HK-2 (cell line): ENCODE measurements around the gene GREM1.

ENCODE experiments used
- DNase-seq: peaks from one replicate; pipeline ENCODE4 v3.0.0-alpha.2; 2018; ENCODE audit not compliant: unreplicated experiment

The GREM1 gene

DNA sequence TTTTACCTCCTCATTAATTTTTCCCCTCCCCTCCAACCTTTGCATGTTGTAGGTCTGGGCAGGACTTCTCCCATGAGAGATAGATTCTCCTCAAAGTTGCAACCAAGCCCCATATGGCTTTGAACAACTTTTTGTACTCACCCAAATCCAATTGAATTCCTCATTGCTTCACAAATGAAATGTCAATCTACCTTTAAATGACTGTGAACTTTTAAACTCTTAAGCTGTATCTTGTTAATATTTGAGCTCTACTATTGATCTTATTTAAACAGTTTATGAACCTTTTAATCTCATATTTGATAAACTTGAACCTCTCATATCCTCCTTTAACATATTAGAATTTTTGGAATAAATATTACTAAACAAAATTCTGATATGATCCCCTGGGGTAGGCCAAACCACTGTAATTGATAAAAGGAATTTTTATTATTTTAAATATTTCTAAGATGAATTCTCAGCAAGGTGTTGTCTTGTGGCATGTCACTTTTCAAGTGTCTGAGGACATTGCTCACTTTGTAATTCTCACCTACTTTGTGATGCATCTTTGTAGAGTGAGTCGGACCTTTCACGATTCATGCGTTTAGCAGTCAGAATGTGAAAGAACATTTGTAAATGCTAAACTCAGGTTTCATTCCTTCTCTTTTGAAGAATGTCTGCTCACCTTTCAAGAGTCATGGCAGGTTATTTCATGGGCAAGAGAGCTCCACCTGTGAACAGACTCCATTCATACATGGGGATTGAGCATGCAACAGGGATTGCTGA, 23.4 kb upstream of the GREM1 start:
- DNase-seq, result no peak

DNA sequence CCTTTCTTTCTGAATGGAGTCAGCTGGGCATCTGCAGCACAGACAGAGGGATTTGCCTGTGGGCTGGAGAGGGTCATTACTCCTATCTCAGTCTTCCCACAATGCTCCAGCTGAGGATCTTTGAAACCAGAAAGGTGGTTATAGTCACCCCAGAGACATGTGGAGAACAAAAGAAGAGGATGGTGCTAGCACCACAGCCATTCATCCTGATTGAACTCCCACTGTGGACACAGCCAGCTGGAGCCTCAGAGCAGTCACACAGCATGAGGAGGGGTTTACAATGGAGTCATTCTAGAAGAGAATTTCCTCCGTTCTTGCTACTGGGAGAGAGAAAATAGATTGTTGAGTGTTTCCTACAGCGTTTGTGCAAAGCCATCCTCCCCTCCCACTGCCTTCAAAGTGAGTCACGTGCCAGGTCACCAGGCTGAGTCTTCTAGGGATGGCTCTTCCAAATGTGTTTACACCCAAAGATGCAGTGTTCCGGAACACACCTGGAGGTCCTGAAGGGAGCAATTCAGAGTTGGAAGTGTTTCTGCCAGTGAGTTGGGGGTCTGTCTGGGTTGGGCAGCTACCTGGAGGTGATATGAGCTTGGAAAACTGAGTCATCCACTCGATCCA, 18.9 kb upstream of the GREM1 start:
- DNase-seq, result no peak

DNA sequence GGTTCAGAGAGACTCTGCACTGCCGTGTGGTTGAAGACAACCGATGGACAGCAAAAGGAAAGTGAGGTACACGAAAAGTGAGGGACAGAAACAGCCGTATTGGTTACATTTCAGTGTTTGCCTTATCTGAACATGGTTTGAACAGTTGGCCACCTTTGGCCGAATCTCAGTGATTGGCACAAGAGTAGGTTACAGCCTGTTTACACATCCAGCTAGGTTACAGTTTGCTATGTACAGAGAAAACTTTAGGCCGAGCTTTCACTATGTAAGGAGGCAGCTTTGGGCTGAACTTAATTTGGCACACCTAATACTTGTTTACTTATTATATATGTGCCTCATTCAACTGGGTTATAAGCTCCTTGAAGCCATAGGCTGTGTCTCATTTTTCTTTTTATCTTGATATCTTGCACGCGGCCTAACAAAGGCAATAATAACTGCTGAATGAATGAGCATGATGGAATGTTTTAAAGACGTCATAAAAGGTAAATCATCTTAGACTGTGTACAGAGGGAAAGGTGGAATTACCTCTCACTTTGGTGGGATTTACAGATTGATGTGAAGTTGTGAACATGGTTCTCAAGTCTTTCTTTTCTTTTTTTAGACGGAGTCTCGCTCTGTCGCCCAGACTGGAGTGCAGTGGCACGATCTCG, 17.2 kb upstream of the GREM1 start:
- no peak for DNase-seq

DNA sequence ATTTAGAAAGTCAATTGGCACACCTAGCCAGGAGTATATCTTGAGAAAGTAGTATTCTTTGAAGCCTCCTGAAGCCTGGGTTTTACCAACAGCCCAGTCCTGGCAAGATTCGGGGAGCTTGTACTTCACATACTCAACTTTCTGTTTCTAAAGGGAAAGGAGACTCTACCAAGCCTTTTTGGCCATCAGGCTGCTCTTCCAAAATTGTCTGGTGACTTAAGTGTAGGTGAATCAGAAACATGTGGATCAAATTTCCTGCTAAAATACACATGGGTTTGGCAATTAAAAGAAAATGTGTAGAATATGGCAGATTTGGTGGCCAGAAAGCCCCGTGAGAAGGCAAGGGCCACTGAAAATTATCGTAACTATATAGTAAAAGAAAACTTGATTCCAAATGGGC, 15.9 kb upstream of the GREM1 start:
- no peak for DNase-seq

DNA sequence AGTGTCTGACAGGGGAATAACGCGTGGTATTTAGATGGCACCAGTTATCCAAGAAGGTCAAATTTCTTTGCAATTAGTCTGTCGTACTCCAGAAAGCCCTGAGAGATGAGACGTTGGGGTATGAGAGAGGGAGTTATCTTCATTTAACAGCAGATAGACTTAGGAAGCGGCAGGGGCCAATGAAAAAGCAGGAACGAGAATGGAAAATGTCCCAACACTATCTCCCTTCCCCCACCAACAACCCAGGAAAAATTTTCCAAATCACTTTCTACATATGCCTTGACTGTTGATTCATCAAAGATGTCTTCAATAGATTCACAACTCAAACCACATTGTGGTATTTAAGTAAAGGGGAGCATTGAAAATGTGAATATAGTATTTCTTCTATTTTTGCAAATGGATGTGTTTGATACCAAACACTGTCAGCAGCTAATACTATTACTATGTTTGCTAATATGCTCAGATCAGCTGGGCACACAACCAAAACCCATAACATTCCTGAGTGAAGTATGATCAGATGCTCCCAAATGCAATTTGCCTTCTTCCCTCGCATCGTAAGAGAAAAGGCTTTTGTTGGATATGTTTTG, 13.3 kb upstream of the GREM1 start:
- no peak for DNase-seq

DNA sequence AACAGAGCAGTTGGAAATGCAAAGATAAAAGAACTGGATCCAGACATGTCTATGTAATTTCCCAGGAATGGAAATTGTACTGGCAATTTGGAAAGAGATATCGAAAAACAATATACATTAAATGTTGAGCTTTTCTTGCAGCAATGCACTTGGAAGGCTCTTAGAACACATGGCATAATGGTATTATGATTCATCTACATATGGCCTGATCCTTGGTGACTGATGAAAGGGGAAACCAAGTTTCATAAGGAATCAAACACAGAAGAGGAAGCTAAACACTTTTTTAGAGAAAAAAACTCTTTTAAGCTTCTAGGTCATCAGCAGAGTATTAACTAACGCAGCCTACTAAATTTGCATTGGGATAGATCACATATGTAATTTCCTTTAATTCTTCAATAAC, 12.4 kb upstream of the GREM1 start:
- no peak for DNase-seq

DNA sequence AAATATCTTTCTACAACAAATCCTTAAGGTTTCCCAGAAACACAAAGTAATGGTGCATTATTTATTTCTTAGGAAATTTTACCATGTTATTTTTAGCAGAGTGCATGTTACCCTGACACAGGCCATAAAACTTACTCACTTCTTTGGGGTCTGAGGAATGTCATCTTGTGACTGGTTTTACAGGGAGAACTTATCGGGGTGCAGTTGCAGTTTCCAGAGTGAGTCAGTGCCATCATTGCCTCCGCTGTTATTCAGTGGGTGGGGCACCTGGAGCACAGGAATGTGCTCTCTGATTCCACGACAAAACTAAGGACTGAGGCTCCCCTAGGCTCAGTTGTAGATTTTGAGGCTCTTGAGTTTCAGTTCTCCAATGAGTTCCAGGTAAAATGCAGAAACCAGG, 11.1 kb upstream of the GREM1 start:
- DNase-seq, result no peak

DNA sequence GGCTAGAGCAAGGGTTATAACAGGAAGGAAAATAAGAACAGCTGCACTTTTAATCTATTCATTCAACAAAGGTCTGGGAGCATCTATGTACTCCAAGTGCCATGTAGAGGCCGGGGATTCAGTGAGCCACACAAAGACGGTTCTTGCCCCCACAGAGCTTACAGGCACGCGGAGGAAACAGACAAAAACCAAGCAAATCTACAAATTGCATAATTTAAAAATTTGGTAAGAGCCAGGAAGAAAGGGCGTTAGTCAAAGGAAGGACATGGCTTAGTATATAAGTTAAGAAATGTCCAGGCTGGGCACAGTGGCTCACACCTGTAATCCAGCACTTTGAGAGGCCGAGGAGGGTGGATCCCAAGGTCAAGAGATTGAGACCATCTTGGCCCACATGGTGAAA, 10.4 kb upstream of the GREM1 start:
- DNase-seq, result no peak

DNA sequence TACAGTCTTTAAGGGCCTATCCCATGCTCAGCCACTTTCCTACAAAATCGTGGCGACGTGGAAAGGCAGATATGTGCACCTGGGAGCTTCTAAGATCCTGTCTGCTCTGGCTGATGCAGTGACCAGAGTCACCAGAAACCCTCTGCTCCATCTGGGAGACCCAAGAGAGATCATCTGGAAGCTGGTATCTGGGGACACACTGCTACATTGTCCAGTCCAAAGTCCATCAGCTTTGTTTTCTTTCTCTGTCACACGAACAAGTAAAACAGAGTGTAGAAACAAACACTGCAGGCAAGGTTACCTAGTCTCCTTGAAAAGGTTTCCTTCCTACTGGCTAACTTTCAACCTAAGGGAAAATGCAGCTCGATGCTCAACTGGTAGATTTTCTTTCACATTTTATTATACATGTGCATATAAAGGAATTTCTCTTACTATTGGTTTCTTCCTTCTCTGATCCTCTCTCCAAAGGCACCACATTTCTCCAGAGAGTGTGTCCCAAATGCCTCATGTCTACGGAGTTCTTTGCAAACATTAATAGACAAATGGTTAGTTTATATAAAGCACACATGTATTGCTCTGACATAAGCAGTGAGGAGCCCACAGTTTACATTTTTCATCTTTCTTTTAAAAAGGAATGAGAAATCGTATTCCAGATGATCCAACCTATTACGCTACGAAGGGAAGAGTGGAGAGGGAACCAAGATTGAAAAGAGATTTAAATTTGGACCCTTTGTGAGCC, 8.3 kb upstream of the GREM1 start:
- DNase-seq, result no peak

DNA sequence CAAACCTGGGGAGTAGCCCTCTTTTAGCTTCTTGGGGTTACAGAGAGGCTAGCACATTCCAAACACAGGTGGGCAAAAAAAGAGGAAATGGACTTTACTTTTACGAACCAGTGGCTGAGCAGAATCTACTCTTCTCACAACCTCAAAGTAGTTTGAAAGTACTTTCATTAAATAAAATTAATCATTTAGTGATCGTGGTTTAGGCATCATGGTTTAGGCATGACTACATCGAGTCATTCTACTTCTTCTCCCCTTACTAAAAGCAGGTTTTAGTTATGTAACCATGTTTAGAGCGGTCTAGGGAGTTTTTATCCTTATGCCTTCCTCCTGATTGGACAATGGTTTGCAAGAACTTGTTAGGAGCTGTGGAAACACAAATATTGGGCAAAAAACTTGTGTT, 2.5 kb upstream of the GREM1 start:
- DNase-seq, result no peak

DNA sequence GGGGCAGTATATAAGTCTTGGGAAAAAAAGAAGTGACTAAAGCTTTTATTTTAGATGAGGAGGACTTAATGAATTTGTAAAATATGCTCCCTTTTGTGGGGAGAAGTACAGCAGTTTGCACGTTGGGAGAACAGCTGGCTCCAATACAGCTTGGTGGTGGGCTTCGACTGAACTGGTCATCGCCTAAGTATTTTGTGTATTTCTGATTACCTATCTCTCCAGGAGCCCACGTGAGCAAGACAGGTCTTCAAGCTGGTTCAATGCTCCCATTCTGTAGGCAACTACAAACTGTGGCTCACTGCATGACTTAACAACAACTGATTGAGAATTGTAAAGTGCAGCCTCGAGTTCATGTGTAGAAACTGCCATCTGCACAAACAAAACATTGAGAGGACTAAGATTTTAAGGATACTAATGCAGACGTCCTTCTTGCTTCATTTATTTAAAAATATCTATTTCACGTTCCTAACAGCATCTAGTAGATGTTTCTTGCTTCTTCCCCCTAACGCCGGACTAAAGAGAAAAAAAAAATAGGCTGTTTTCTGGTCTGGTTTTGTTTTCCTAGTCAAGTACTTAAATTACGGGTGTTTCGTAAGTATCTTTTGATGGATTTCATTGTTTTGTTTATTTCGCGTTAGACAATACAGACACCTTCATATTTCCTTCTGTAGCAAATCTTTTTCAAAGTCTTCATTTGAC, 1.4 kb upstream of the GREM1 start:
- DNase-seq, result no peak

DNA sequence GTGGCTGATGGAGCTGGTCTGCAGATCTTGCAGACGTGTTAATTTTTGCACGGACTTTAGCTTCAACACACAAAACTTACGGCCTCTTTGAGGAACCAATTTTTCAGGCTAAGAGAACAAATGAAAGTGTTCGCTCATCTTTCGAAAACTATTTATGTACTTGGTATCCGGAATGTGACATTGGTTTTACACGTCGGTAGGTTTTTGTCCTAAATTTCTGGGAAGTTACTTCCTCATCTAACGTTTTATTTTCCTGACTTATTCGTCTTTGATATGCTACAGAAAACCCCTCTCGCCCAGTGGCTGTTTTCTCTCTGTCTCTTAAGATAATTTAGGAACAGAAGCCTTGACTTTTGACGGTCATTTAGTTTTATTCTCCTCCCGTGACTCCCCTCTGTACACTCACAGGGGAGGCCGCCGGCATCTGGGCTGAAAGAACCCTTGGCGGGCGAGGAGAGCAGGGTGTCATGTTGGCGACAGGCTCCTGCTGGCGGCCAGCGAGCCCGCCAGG, 834 bp upstream of the GREM1 start:
- DNase-seq, result no peak

DNA sequence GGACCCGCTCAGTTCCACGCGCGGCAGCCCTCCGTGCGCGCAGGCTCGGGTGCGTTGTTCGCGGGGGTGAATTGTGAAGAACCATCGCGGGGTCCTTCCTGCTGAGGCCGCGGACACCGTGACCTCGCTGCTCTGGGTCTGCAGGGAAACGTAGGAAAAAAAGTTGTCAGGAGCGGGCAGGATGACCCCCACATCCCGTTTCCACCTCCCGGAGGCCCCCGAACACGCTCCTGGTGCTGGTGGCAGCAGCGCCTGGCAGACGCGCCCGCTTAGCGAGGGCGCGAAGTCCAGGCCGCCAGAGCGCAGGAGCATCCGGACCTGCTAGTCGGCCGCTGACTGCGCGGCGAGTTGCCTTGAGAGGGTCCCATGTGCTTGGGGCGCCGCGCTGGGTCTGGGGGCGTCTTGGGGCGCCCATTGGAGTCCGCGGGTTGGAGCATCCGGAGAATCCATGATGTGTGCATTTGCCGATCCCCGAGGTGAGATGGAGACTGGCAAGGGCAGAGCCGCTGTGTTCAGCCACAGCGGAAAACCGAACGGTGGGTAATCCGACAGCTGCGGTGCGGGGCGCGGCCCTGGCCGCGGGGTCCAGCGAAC, 520 bp downstream of the GREM1 start:
- peak; percentile 39 for DNase-seq

DNA sequence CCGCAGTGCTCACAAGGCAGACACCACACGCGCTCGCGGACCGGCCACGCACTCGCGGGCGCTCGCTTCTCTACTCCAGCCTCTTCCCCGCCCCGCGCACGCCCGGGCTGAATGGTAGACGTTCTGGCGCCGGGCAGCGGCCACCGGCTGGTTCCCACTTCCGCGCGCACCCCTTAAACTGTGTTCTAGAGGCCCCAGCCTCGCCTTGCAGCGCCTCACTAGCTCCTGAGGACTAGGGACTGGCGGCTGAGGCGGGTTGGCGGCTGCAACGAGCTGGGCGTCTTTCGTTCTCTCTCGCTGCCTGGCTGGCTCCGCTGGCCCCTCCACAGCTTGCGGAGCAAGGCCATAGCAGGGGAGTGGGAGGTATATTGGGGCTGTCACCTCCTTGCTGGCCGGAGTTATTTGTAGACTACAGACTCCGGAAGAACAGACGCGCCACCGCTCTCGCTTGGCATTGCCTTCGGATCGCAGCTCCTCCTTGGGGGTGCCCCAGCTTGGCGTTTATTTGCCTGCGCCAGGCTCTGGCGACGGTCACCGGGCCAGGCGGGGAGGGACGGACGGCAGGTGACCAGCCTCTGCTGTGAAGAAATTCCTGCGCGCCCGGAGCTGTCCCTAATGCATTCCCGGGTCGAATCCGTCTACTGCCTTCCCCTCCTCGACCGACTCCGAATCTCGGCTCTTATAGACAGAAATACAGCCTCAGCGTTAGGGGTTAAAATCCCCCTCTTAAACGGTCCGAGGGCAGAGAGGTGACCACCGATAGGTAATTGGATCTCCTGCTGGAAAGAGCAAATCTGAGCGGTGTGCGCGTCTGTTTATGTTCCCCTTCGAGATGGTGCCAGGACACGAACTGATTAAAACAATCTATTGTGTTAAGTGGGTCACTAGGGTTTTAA, 1.3 kb downstream of the GREM1 start:
- peak; percentile 39 for DNase-seq

DNA sequence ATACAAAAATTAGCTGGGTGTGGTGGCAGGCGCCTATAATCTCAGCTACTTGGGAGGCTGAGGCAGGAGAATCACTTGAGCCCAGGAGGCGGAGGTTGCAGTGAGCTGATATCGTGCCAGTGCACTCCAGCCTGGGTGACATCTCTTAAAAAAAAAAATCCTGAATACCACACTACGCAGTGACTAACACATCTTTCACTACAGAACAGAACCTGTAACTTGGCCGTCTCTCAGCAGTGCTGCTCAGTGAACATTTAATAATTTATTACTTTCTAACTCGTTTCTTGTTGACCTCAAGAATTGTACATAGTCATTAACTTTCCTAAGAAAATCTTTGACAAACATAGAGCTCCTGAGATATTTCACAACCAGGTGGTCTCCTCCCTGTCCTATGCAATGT, 3.8 kb downstream of the GREM1 start:
- no peak for DNase-seq

DNA sequence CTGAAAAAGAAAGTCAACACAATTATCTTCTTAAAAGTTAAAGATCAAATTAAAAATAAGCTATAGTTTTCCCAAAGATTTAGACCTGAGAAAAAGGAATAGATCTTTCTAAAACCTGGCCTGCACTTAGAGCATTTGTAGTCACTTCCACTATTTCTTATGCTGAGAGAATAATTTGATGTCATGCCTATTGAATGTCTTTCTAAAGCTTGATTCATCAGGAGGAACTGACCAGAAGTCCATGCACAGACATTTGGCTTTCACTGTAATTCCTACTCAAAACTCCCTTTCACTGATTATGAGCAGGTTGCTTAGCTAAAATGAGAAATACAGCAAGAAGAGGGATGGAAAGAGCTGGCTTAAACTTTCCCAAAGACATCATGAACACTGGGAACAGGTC, 4.3 kb downstream of the GREM1 start:
- no peak for DNase-seq

DNA sequence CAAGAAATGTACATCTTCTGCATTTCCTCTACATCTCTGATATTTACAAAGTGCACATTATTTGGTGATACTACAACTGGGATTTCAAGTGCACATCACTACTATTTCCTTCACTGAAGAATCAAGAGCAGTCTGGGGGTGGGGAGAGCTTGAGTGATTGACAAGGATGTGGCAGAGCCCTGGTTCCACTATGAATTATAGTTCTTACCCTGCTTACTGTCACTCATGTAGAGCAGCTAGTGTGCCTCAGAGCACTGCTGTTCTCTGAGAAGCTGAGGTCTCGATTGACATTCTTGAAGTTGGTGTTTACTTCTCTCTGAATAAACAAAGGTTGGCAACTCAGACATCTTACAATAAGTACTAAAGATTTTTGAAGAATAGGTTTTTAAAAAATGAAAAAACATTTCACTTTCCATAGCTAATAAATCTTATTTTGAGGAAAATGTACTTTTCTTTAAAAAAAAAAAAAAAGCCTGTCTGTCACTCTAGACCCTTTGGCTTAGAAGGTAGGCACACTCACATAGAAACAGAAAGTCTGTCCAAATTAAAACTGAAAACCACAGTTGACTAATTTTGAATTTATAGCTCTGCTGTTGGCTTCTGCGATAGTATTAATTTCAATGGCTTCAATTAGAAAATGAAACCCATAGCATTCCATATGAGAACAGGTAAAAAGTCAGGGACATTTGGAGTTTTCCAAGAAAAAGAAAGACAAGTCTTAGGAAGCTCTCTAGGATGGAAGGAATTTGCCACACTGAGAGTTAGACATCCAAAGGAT, 5.6 kb downstream of the GREM1 start:
- no peak for DNase-seq

DNA sequence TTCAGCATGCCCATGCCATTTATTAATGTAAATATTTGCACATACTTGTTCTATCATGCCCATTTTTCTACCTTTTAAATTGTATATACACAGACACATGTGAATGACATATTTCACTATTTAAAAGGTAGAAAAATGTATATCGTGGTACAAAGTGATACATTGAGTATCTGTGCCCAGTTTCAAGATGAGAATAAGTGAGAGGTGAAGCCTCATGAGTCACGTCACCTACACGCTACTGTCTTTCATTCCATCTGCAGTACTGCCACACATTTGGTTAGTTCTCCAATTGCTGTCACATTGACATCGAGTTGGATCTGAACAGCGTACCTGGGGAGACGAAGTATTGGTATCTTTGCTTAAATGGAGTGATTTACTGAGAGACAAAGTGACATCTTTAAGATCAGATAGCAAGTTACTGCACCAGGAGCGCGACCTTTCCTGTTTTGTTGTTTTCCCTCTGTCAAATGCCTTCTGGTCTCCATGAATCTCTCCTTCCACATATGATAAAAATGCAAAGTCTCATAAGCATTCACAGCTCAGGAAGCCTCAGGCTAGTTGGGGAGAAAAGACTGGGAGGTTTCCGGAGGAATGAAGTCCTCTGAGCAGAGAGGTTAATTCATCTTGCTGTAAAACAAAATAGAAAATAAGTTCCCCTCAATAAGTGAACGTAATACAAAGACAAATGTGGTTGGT, 12.0 kb downstream of the GREM1 start:
- DNase-seq, result no peak
